Measurements from ENCODE around the gene MTMR10.

DNA sequence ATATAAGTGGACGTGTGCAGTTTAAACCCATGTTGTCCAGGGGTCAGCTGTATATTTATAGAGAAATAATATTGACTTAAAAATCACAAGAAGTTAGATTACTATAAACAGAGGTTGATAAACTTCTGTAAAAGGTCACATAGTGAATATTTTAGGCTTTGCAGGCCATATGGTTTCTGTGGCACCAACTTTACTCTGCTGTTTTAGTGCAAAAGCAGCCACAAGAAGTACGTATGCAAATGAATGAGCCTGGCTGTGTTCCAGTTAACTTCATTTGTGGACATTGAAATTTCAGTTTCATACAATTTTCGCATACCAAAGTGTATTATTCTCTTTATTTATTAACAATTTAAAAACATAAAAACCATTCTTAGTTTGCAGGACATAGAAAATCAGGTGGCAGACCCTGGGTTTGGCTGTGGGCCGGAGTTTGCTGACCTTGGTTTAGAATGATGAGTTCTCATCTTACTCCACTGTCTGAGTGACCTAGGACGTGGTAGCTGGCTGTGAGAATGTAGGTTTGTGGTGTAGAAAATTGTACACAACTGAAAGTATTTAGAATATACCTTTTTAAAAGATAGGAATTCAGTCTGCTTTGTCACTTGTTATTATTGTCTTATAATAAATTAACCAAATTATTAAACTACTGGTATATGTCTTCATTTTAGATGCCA, 71.4 kb downstream of the MTMR10 start:
- TF ChIP-seq EZH2 (optimal IDR thresholded peaks at IDR 0.05; ENCODE audit: low read depth, low read length) (no peak), CTCF (IDR thresholded peaks at IDR 0.05; ENCODE audit: low read length) (no peak)
